HepG2 (cell line): ENCODE results near the gene ANKRD55. TPM values are rescaled to one million over a fixed set of nuclear protein-coding genes. Genes with fewer than 3 reads are reported as not detected.

Experiments used
- ATAC-seq: fragments of 200-7000 bp; cut with Tn5 transposase; 3 replicates; pipeline ENCODE4 v1.9.1; 2020; ENCODE audit warnings: mild to moderate bottlenecking, moderate library complexity
- BruUV-seq: library from RNA; stranded (reverse); fragments of 400-500 nt; replicated peaks from 2 replicates; lab custom pipeline; 2021; lab: Mats Ljungman, UMichigan
- CTCF ChIA-PET: fragments of 300-600 bp; formaldehyde crosslinking; extraction: SDS; loops from one replicate; lab custom pipeline; 2021; ENCODE audit warnings: low total read pairs, inconsistent platforms, low intra/inter-chr PET ratio; lab: Yijun Ruan, JAX
- POLR2A ChIA-PET: fragments of 350-600 bp; sonication (Branson Sonifier 250); formaldehyde crosslinking; loops from one replicate; lab custom pipeline; 2020; ENCODE audit warnings: antibody characterized with exemption, inconsistent platforms; lab: Yijun Ruan, JAX
- DNase-seq: peaks from one replicate; pipeline ENCODE4 v3.0.0-alpha.2; 2015; ENCODE audit warnings: low spot score
- FAIRE-seq: peaks from 3 replicates; lab custom pipeline; 2011; peaks lifted over from hg19 to GRCh38; lab: Jason Lieb, UNC
- H2AFZ ChIP-seq: one replicate; pipeline ENCODE4 v1.6.1; 2011; ENCODE audit warnings: low read length, inconsistent platforms
- H3K27ac ChIP-seq: fragments of 300-600 bp; 3 replicates; pipeline ENCODE4 v1.8.0; 2011; ENCODE audit warnings: mixed run types, mild to moderate bottlenecking, mixed read lengths, low read length, inconsistent platforms; ENCODE audit not compliant: insufficient read depth; ENCODE audit errors: extremely low read length
- H3K27me3 ChIP-seq, 2 experiments: fragments of 200-600 bp in 1 of 2; 2 replicates in 1 of 2; 3 replicates in 1 of 2; pipeline versions ENCODE4 v1.6.0 to v1.8.0; 2011; ENCODE audit warnings: low read length in 2 of 2, mild to moderate bottlenecking in 2 of 2, moderate library complexity in 2 of 2, inconsistent platforms in 1 of 2; ENCODE audit not compliant: insufficient read depth in 2 of 2, control insufficient read depth in 1 of 2
- H3K36me3 ChIP-seq, 2 experiments: fragments of 200-600 bp in 1 of 2; replicated peaks in 1 of 2; 2 replicates in 1 of 2; 3 replicates in 1 of 2; pipeline versions ENCODE4 v1.5.1 to v1.8.0; 2011; ENCODE audit warnings: low read length in 2 of 2, inconsistent platforms in 1 of 2; ENCODE audit not compliant: insufficient read depth in 2 of 2, control insufficient read depth in 1 of 2
- H3K4me1 ChIP-seq: 2 replicates; pipeline ENCODE4 v1.5.1; 2012; ENCODE audit warnings: low read length, inconsistent platforms; ENCODE audit not compliant: insufficient read depth
- H3K4me2 ChIP-seq: 2 replicates; pipeline ENCODE4 v1.6.0; 2011; ENCODE audit warnings: low read depth, low read length, inconsistent platforms
- H3K4me3 ChIP-seq, 3 experiments: fragments of 200-600 bp in 1 of 3; sonication (generic), shearing (Covaris generic) in 1 of 3; replicated peaks in 1 of 3; 2 replicates each; pipeline ENCODE4 v1.5.1; 2011 to 2016; ENCODE audit warnings: low read length in 3 of 3, inconsistent platforms in 2 of 3, low read depth in 2 of 3, mild to moderate bottlenecking in 2 of 3, control low read depth in 1 of 3, mixed read lengths in 1 of 3; ENCODE audit not compliant: insufficient read depth in 1 of 3
- H3K79me2 ChIP-seq: one replicate; pipeline ENCODE4 v1.6.1; 2011; ENCODE audit warnings: low read length, inconsistent platforms; ENCODE audit not compliant: insufficient read depth
- H3K9ac ChIP-seq: 2 replicates; pipeline ENCODE4 v1.6.0; 2011; ENCODE audit warnings: mild to moderate bottlenecking, low read depth, low read length, inconsistent platforms; ENCODE audit not compliant: insufficient read depth
- H3K9me3 ChIP-seq: 2 replicates; pipeline ENCODE4 v1.5.1; 2012; ENCODE audit warnings: mild to moderate bottlenecking, low read length
- H4K20me1 ChIP-seq: 2 replicates; pipeline ENCODE4 v1.6.0; 2011; ENCODE audit warnings: inconsistent platforms, mild to moderate bottlenecking, low read length, moderate library complexity; ENCODE audit not compliant: insufficient read depth
- BCLAF1 ChIP-seq: fragments of 450-650 bp; IDR thresholded peaks from 2 replicates; pipeline ENCODE4 v1.6.1; 2017; ENCODE audit warnings: mild to moderate bottlenecking
- GTF2F1 ChIP-seq: fragments of 150-350 bp; IDR thresholded peaks from 2 replicates; pipeline ENCODE4 v1.6.1; 2014; ENCODE audit warnings: low read length
- HOXD1 ChIP-seq: sonication (generic); formaldehyde crosslinking; IDR thresholded peaks from 2 replicates; pipeline ENCODE4 v1.5.0; 2020; ENCODE audit warnings: missing genetic modification reagents
- IKZF1 ChIP-seq: fragments of 450-650 bp; IDR thresholded peaks from 2 replicates; pipeline ENCODE4 v1.7.1; 2016
- KLF15 ChIP-seq: sonication (generic); formaldehyde crosslinking; IDR thresholded peaks from 2 replicates; pipeline ENCODE4 v1.8.1; 2023; ENCODE audit warnings: borderline replicate concordance, mild to moderate bottlenecking, inconsistent platforms, missing genetic modification reagents, mixed read lengths
- KMT2A ChIP-seq: sonication (generic); formaldehyde crosslinking; IDR thresholded peaks from 2 replicates; pipeline ENCODE4 v1.4.0; 2020; ENCODE audit warnings: missing genetic modification reagents
- MAFF ChIP-seq: IDR thresholded peaks from 2 replicates; pipeline ENCODE4 v1.6.1; 2011; ENCODE audit warnings: low read depth, low read length, improper control_type of control experiment
- PHF20 ChIP-seq: sonication (generic); formaldehyde crosslinking; IDR thresholded peaks from 2 replicates; pipeline ENCODE4 v1.5.0; 2020; ENCODE audit warnings: mild to moderate bottlenecking, missing genetic modification reagents
- PHF21A ChIP-seq: sonication (generic); formaldehyde crosslinking; IDR thresholded peaks from 2 replicates; pipeline ENCODE4 v1.5.0; 2020; ENCODE audit warnings: mild to moderate bottlenecking, missing genetic modification reagents
- STAG1 ChIP-seq: sonication (generic); formaldehyde crosslinking; IDR thresholded peaks from 2 replicates; pipeline ENCODE4 v1.4.0; 2020; ENCODE audit warnings: missing genetic modification reagents
- WIZ ChIP-seq: sonication (generic); formaldehyde crosslinking; IDR thresholded peaks from 2 replicates; pipeline ENCODE4 v1.5.1; 2020; ENCODE audit warnings: mild to moderate bottlenecking, missing genetic modification reagents
- ZBTB44 ChIP-seq: sonication (generic); formaldehyde crosslinking; IDR thresholded peaks from 2 replicates; pipeline ENCODE4 v1.4.0; 2020; ENCODE audit warnings: missing genetic modification reagents
- ZNF530 ChIP-seq: sonication (generic); formaldehyde crosslinking; IDR thresholded peaks from 2 replicates; pipeline ENCODE4 v1.5.0; 2020; ENCODE audit warnings: low read depth, mild to moderate bottlenecking, missing genetic modification reagents
- ZNF572 ChIP-seq: sonication (generic); formaldehyde crosslinking; IDR thresholded peaks from 2 replicates; pipeline ENCODE4 v1.5.1; 2020; ENCODE audit warnings: mild to moderate bottlenecking, missing genetic modification reagents
- ZNF691 ChIP-seq: sonication (generic); formaldehyde crosslinking; IDR thresholded peaks from 2 replicates; pipeline ENCODE4 v1.4.0; 2020; ENCODE audit warnings: missing genetic modification reagents, low read depth, mild to moderate bottlenecking, borderline replicate concordance
- ZNF737 ChIP-seq: sonication (generic); formaldehyde crosslinking; IDR thresholded peaks from 2 replicates; pipeline ENCODE4 v1.5.0; 2020; ENCODE audit warnings: missing genetic modification reagents, mild to moderate bottlenecking, borderline replicate concordance
- ZNF782 ChIP-seq: sonication (generic); formaldehyde crosslinking; IDR thresholded peaks from 2 replicates; pipeline ENCODE4 v1.4.0; 2020; ENCODE audit warnings: missing genetic modification reagents, mild to moderate bottlenecking, borderline replicate concordance
- ZNF878 ChIP-seq: sonication (generic); formaldehyde crosslinking; IDR thresholded peaks from 2 replicates; pipeline ENCODE4 v1.8.1; 2023; ENCODE audit warnings: mild to moderate bottlenecking, missing genetic modification reagents, moderate library complexity
- WGBS: methylation state at CpG from one replicate; pipeline ENCODE4 v1.1.6; 2017; ENCODE audit warnings: low lambda C conversion rate; 5-methylcytosine and 5-hydroxymethylcytosine counted together
- in situ Hi-C: cut with HindIII; loops from 2 replicates; pipeline ENCODE4 v1.10.0; 2017; ENCODE audit warnings: low pct_unique_long_range_greater_than_20kb; ENCODE audit not compliant: extremely low pct_ligation_motif_present
- intact Hi-C: fragments of 100-400 bp; cut with micrococcal nuclease; formaldehyde crosslinking; loops from one replicate; pipeline ENCODE4 v1.10.0; 2022; ENCODE audit not compliant: unreplicated experiment
- polyA plus RNA-seq, 8 experiments: library from polyadenylated mRNA; depleted of rRNA in 3 of 8; stranded (reverse) in 7 of 8; unstranded in 1 of 8; fragments of >200 nt; fragmentation: Illumina TruSeq in 4 of 8; extraction: Trizol in 4 of 8; gene quantifications; 2 replicates each; pipeline versions ENCODE4 v1.2.1 to v1.2.3, GENCODE V29; 2011 to 2016; ENCODE audit warnings: low read depth in 4 of 8, missing spikeins in 1 of 8, mixed read lengths in 1 of 8; ENCODE audit not compliant: insufficient read depth in 1 of 8
- total RNA-seq, 5 experiments: library from RNA; depleted of rRNA; stranded (reverse); fragments of >200 nt; fragmentation: Illumina TruSeq; extraction: Trizol; gene quantifications; 2 replicates each; pipeline ENCODE4 v1.2.3, GENCODE V29; 2016; ENCODE audit warnings: low read depth in 1 of 5

ANKRD55 gene
- total and polyA plus RNA-seq, 2 of the 13 experiments (the other 11 are each of a cell fraction or from before 2014, with no cell fraction given), result 0.11 to 0.28 TPM

GRCh38 chr5:56282216-56282615 is 49.1 kb upstream of the ANKRD55 start:
- H3K4me1 ChIP-seq, result peaks cover 31% of the 10 kb centered on the region
- H3K9me3 ChIP-seq, result no peaks in the 10 kb centered on the region
- TF ChIP-seq ZNF530 (CRISPR knock-in tag) (no peak), PHF20 (CRISPR knock-in tag) (no peak), ZNF691 (CRISPR knock-in tag) (no peak), IKZF1 (no peak), ZBTB44 (no peak), MAFF (no peak), KMT2A (no peak), WIZ (CRISPR knock-in tag) (no peak), STAG1 (CRISPR knock-in tag) (no peak), KLF15 (CRISPR knock-in tag) (no peak), GTF2F1 (no peak), BCLAF1 (no peak), ZNF782 (CRISPR knock-in tag) (no peak), PHF21A (no peak), HOXD1 (CRISPR knock-in tag) (no peak), ZNF878 (CRISPR knock-in tag) (no peak), ZNF572 (CRISPR knock-in tag) (no peak), ZNF737 (no peak)
- H4K20me1 ChIP-seq, result no peaks in the 10 kb centered on the region
- CTCF ChIA-PET, result no interaction called here
- no peaks in the 10 kb centered on the region for H3K27me3 ChIP-seq
- no peak overlapping the region for H3K4me3 ChIP-seq
- no peak overlapping the region for H2AFZ ChIP-seq
- H3K79me2 ChIP-seq, result no peaks in the 10 kb centered on the region
- no TSS peak for BruUV-seq
- POLR2A ChIA-PET, result no interaction called here
- no peak for FAIRE-seq
- no peak overlapping the region for H3K27ac ChIP-seq
- no peaks in the 10 kb centered on the region for H3K36me3 ChIP-seq
- no peak overlapping the region for H3K9ac ChIP-seq
- WGBS, result 89% methylated on average over 1 of the region's 1 CpG
- in situ Hi-C loops (no loop called here), intact Hi-C loops (no loop called here)
- no peak for ATAC-seq
- no peak for DNase-seq
- H3K4me2 ChIP-seq, result no peak overlapping the region
